Measurements from ENCODE around the gene NUP37. TPM values are rescaled to one million over a fixed set of nuclear protein-coding genes. Genes with fewer than 3 reads are reported as not detected.
A peak's percentile ranks its signal among the peaks of the same experiment; 100 is the strongest.

The NUP37 gene
- total RNA-seq, 2 experiments from 2014 or later, result 58.3 to 58.9 TPM

DNA sequence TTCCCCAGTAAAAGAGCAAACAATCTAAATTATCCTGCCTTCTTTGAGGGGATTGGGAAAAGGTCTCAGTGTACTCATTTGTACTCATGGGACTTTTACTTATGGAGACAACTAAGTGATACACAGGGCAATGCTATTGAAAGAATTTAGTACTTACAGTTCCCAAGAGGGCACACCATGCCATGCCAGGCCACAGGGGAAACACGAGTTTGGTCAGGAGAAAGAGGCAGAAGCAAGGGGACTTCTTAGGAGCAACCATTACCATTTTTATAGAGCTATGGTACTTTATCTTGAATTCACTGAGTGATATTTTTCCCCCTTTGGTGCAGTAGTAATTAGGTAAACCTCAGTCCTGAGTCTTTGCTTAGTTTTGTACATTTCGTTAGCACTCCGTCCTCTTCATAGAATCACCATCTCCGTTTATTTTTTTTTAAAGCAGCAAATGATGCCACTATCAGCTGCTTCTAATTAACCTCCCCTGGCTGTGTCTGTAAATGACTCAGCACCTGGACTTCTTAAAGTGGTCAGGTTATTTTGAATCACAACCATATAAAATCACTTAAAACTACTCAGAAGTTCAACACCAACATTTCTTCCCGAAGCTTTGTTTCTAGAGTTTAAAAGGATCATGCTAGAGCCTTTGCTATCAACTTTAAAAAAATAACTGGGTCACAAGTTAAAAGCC is 52.2 kb downstream of the NUP37 start:
- ChIA-PET POLR2A (no interaction called here), CTCF (interaction anchor here (0.5 to 0.9 kb wide), 2 partner anchors 10 to 14 kb away, joined by 3 read pairs; no protein-coding TSS in a partner anchor)
- Mint-ChIP-seq H3K36me3 (ENCODE audit: low read depth) (no peaks in the 10 kb centered on the region), H3K4me1 (peaks cover 23% of the 10 kb centered on the region), H3K4me3 (no peak overlapping the region), H3K27me3 (no peaks in the 10 kb centered on the region), H3K9me3 (peaks cover 2% of the 10 kb centered on the region), H3K27ac (no peak overlapping the region)
- DNase-seq, result no peak

DNA sequence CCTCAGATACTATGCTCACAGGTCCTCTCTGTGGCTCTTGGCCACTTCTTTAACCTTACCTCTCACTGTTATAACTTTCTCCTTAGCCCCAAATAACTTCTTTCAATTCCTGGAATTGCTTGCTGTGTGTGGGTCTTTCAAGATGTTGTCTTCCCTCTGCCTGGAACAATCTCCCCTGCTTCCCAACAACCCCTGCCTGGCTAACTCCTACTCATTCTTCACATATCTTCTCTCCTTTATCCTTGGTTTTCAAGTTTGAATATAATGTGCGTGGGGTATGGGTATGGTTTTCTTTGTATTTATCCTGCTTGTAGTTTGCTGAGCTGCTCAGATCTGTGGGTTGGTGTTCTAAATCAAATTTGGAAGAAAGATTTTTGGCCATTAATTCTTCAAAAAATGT is 55.4 kb downstream of the NUP37 start:
- Mint-ChIP-seq H3K27ac (no peak overlapping the region), H3K36me3 (ENCODE audit: low read depth) (peaks cover 11% of the 10 kb centered on the region), H3K9me3 (peaks cover 2% of the 10 kb centered on the region), H3K4me1 (peaks cover 46% of the 10 kb centered on the region), H3K27me3 (no peaks in the 10 kb centered on the region), H3K4me3 (no peak overlapping the region)
- DNase-seq, result no peak
- POLR2A ChIA-PET, result no interaction called here
- CTCF ChIA-PET, result interaction anchor here (1.2 kb wide), 1 partner anchor 122 kb away, joined by 3 read pairs; no protein-coding TSS in a partner anchor

DNA sequence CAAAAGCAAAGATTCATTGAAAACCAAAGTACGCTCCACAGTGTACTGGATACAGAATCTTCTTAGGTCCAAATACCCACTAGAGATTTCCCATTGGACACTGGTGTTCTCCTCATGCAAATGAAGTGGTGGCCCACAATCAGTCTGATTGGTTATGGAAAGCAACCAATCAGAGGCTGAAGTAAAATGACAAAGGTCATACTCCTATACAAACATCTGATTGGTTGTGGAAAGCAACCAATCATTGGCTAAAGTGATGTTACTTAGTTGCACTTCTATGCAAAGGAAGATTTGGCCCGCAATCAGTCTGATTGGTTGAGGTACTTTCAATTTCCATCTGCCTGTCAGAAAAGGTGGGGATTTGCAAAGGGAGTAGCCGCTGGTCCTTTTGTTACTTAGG is 56.8 kb downstream of the NUP37 start:
- H3K36me3 Mint-ChIP-seq (ENCODE audit: low read depth), result peaks cover 22% of the 10 kb centered on the region
- ChIA-PET POLR2A (no interaction called here), CTCF (no interaction called here)
- peaks cover 51% of the 10 kb centered on the region for H3K4me1 Mint-ChIP-seq
- H3K9me3 Mint-ChIP-seq, result peaks cover 2% of the 10 kb centered on the region
- no peak overlapping the region for H3K27ac Mint-ChIP-seq
- no peaks in the 10 kb centered on the region for H3K27me3 Mint-ChIP-seq
- no peak for DNase-seq
- no peak overlapping the region for H3K4me3 Mint-ChIP-seq

DNA sequence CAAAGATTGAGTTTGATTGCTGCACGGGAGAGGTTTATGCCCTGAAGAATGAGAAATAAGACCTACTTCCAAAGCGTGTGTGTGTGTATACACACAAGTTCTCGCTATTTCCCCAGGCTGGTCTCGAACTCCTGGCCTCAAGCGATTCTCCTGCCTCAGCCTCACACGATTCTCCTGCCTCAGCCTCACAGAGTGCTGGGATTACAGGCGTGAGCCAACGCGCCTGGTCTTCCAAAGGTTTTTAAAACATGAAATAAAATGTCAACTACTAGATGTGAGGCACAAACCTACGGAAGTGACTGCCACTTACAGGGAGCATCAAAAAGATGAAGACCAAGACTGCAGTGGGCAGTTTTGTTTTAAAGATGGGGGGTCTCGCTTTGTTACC is 57.5 kb downstream of the NUP37 start:
- CTCF ChIA-PET, result interaction anchor here (0.8 to 1.2 kb wide), 2 partner anchors 9 to 19 kb away, joined by 3 to 4 read pairs; no protein-coding TSS in a partner anchor

DNA sequence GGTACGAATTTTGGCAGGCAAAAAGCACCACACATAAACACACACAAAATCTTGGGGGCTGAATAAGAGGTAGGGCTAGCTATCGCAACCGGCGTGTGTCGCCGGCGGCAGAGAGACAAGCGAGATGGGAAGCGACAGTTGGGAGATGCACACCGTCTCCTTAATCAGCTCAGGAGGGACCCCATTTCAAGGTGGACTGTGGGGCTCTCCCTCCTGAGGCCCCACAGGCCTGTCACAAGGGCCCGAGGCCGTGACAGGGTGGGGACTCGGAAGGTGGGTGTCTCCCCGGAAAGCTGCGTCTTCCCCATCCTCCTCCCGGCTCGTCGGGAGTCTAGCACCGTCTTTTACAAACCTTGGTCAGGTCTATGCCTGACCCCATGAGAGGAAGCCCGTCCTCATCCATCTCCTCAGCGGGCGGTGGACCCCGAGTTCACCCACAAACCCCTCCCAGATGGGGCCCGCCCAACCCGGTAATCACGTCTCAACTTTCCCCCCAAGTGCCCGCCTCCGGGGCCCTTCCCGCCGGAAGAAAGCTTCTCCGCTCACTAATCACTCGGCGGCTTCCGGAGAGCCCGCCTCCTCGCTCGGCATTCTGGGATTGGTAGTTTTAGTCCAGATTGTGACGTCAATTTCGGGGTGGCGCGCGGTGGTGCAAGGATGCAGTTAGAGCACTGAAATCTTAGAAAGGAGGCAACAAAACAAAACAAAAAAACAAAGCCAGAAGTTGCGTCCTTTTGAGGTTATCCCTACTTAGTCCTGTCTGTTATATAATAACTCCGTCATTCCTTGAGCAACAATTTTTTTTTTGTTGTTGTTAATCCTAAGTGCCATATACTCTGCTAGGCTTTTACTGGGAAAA is 58.1 kb downstream of the NUP37 start, which contains the start of gene WASHC3:
Gene WASHC3 (minus strand): TSS at position 432 of the 859 bp plus-strand sequence. CDS start 29 bp downstream, at position 403.
- ChIA-PET CTCF (interaction anchor here (0.6 to 1.4 kb wide), 5 partner anchors 8 to 119 kb away, joined by 3 to 5 read pairs (median 3); no protein-coding TSS in a partner anchor), POLR2A (no interaction called here)
- H3K36me3 Mint-ChIP-seq (ENCODE audit: low read depth), result peaks cover 35% of the 10 kb centered on the region
- peak within 1 kb of the TSS; percentile 99 for H3K27ac Mint-ChIP-seq
- DNase-seq, result peak; percentile 98
- no peaks in the 10 kb centered on the region for H3K27me3 Mint-ChIP-seq
- H3K4me1 Mint-ChIP-seq, result peaks cover 58% of the 10 kb centered on the region
- peaks cover 2% of the 10 kb centered on the region for H3K9me3 Mint-ChIP-seq
- H3K4me3 Mint-ChIP-seq, result peak within 1 kb of the TSS; percentile 93

More for the DNA sequence above, 57.5 kb downstream of the NUP37 start:
- peaks cover 28% of the 10 kb centered on the region for H3K36me3 Mint-ChIP-seq (ENCODE audit: low read depth)
- peaks cover 58% of the 10 kb centered on the region for H3K4me1 Mint-ChIP-seq
- DNase-seq, result no peak
- H3K27ac Mint-ChIP-seq, result peak overlapping the region; percentile 99
- peak overlapping the region; percentile 93 for H3K4me3 Mint-ChIP-seq
- no peaks in the 10 kb centered on the region for H3K27me3 Mint-ChIP-seq
- POLR2A ChIA-PET, result no interaction called here
- peaks cover 2% of the 10 kb centered on the region for H3K9me3 Mint-ChIP-seq

DNA sequence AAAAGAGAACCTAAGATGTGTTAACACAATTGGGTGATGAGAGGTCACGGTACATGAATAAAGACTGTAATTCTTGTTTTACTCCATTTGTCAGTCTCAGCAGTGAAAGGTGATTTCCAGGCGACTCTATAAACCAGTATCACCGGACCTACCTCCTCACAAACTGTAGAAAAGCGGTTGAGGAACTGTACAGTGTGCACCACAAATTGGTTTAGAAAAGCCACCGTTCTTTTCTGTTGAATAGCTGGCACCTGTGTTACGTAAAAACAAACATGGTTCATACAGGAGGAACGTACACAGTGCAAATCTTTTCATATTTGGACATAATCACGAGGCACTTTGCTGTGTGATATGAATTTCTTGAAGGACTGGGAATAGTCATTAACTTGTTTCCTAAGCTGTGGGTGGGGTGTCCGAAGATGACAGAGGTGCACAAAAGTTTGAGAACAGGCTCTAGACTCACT is 58.8 kb downstream of the NUP37 start:
- DNase-seq, result peak; percentile 41
- Mint-ChIP-seq H3K36me3 (ENCODE audit: low read depth) (peaks cover 41% of the 10 kb centered on the region), H3K4me1 (peaks cover 61% of the 10 kb centered on the region), H3K9me3 (peaks cover 2% of the 10 kb centered on the region), H3K4me3 (peak overlapping the region; percentile 93), H3K27me3 (no peaks in the 10 kb centered on the region), H3K27ac (peak overlapping the region; percentile 99)
- ChIA-PET CTCF (interaction anchor here (0.6 to 1.4 kb wide), 4 partner anchors 9 to 118 kb away, joined by 3 to 5 read pairs (median 4); no protein-coding TSS in a partner anchor), POLR2A (no interaction called here)

- peaks cover 54% of the 10 kb centered on the region for H3K36me3 Mint-ChIP-seq (ENCODE audit: low read depth)
- H3K9me3 Mint-ChIP-seq, result peaks cover 2% of the 10 kb centered on the region
- CTCF ChIA-PET, result interaction anchor here (1.2 to 1.5 kb wide), 2 partner anchors 92 to 229 kb away, joined by 3 to 4 read pairs; partner anchors contain the start of gene GNPTAB
- H3K4me1 Mint-ChIP-seq, result peaks cover 64% of the 10 kb centered on the region
- POLR2A ChIA-PET, result no interaction called here
- H3K27me3 Mint-ChIP-seq, result no peaks in the 10 kb centered on the region
- peak; percentile 45 for DNase-seq
- H3K4me3 Mint-ChIP-seq, result peak overlapping the region; percentile 37
- peak overlapping the region; percentile 89 for H3K27ac Mint-ChIP-seq
Measured at GRCh38 chr12:102059343-102059742, 60.6 kb downstream of the NUP37 start.

GRCh38 chr12:102054345-102054744 is 65.6 kb downstream of the NUP37 start:
- Mint-ChIP-seq H3K4me3 (no peak overlapping the region), H3K36me3 (ENCODE audit: low read depth) (peaks cover 67% of the 10 kb centered on the region), H3K27me3 (no peaks in the 10 kb centered on the region), H3K9me3 (no peaks in the 10 kb centered on the region), H3K27ac (no peak overlapping the region), H3K4me1 (peaks cover 40% of the 10 kb centered on the region)
- no peak for DNase-seq
- ChIA-PET CTCF (interaction anchor here (0.8 kb wide), 1 partner anchor 8 kb away, joined by 3 read pairs; the partner anchor contains the start of gene WASHC3), POLR2A (no interaction called here)

DNA sequence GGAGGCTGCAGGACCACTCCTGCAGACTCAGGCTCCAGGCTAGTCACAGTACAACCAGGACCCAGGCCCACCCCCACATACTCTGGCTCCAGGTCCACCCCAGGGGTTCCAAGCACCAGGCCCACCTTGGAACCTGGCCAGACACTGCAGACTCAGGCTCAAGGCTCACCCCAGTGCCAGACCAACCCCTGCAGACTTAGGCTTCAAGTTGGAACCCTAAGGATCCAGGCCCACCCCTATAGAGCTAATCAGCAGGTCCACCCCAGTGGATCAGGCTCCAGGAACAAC is 66.9 kb downstream of the NUP37 start:
- H3K27me3 Mint-ChIP-seq, result no peaks in the 10 kb centered on the region
- POLR2A ChIA-PET, result no interaction called here
- H3K9me3 Mint-ChIP-seq, result no peaks in the 10 kb centered on the region
- H3K27ac Mint-ChIP-seq, result no peak overlapping the region
- no peak overlapping the region for H3K4me3 Mint-ChIP-seq
- H3K4me1 Mint-ChIP-seq, result peaks cover 29% of the 10 kb centered on the region
- H3K36me3 Mint-ChIP-seq (ENCODE audit: low read depth), result peaks cover 62% of the 10 kb centered on the region
- no peak for DNase-seq
- CTCF ChIA-PET, result interaction anchor here (0.6 to 2.1 kb wide), 3 partner anchors 8 to 91 kb away, joined by 3 to 5 read pairs (median 5); partner anchors contain the start of gene WASHC3

GRCh38 chr12:102052192-102053061 is 67.5 kb downstream of the NUP37 start:
- Mint-ChIP-seq H3K27ac (no peak overlapping the region), H3K27me3 (no peaks in the 10 kb centered on the region), H3K36me3 (ENCODE audit: low read depth) (peaks cover 58% of the 10 kb centered on the region), H3K4me3 (no peak overlapping the region), H3K4me1 (peaks cover 23% of the 10 kb centered on the region), H3K9me3 (no peaks in the 10 kb centered on the region)
- CTCF ChIA-PET, result interaction anchor here (0.6 to 2.1 kb wide), 4 partner anchors 9 to 91 kb away, joined by 3 to 5 read pairs (median 4); partner anchors contain the start of gene WASHC3
- POLR2A ChIA-PET, result no interaction called here
- DNase-seq, result no peak

- no peaks in the 10 kb centered on the region for H3K27me3 Mint-ChIP-seq
- no peak overlapping the region for H3K27ac Mint-ChIP-seq
- POLR2A ChIA-PET, result no interaction called here
- DNase-seq, result no peak
- H3K9me3 Mint-ChIP-seq, result no peaks in the 10 kb centered on the region
- peaks cover 21% of the 10 kb centered on the region for H3K4me1 Mint-ChIP-seq
- CTCF ChIA-PET, result interaction anchor here (1.2 to 2.1 kb wide), 2 partner anchors 10 to 25 kb away, joined by 3 to 5 read pairs; partner anchors contain the start of gene WASHC3
- no peak overlapping the region for H3K4me3 Mint-ChIP-seq
- H3K36me3 Mint-ChIP-seq (ENCODE audit: low read depth), result peaks cover 51% of the 10 kb centered on the region
Measured at GRCh38 chr12:102051431-102051965, 68.4 kb downstream of the NUP37 start.

Measured in activated CD4-positive, alpha-beta T cell treated with anti-CD3 and anti-CD28 coated beads, Interleukin-2, amount 10 ng/mL, durations not matched to agents 7 days and 5 days (primary cell).